HepG2 (cell line): ENCODE data around the gene MBTD1. TPM values are rescaled to one million over a fixed set of nuclear protein-coding genes. Genes with fewer than 3 reads are reported as not detected.

Experiments used
- ADNP ChIP-seq: sonication (generic); formaldehyde crosslinking; IDR thresholded peaks from 2 replicates; pipeline ENCODE4 v1.4.0; 2020; ENCODE audit warnings: missing genetic modification reagents
- ARHGAP35 ChIP-seq: sonication (generic); formaldehyde crosslinking; IDR thresholded peaks from 2 replicates; pipeline ENCODE4 v1.9.0; 2022; ENCODE audit warnings: mild to moderate bottlenecking, inconsistent platforms, moderate library complexity, missing genetic modification reagents, borderline replicate concordance
- BRF2 ChIP-seq: sonication (generic); formaldehyde crosslinking; IDR thresholded peaks from 2 replicates; pipeline ENCODE4 v1.8.1; 2022; ENCODE audit warnings: mild to moderate bottlenecking, missing genetic modification reagents
- CEBPG ChIP-seq: IDR thresholded peaks from 2 replicates; pipeline ENCODE4 v1.6.1; 2016
- CREM ChIP-seq, 2 experiments: sonication (generic) in 1 of 2; formaldehyde crosslinking in 1 of 2; IDR thresholded peaks; 2 replicates each; pipeline versions ENCODE4 v1.4.0 to v1.6.1; 2016 to 2020; ENCODE audit warnings: antibody characterized with exemption in 1 of 2, mild to moderate bottlenecking in 1 of 2, missing genetic modification reagents in 1 of 2
- EHMT2 ChIP-seq: fragments of 200-600 bp; sonication (generic); IDR thresholded peaks from 2 replicates; pipeline ENCODE4 v1.7.0; 2017; ENCODE audit warnings: antibody characterized with exemption, low read depth, low read length, borderline replicate concordance
- MAFK ChIP-seq, 2 experiments: IDR thresholded peaks in 1 of 2; conservative IDR thresholded peaks in 1 of 2; 2 replicates each; pipeline ENCODE4 v1.6.1; 2011; ENCODE audit warnings: improper control_type of control experiment in 2 of 2, low read length in 2 of 2
- MTA3 ChIP-seq: sonication (generic); formaldehyde crosslinking; IDR thresholded peaks from 2 replicates; pipeline ENCODE4 v1.4.0; 2020; ENCODE audit warnings: missing genetic modification reagents
- NKX3-1 ChIP-seq: sonication (generic); formaldehyde crosslinking; IDR thresholded peaks from 2 replicates; pipeline ENCODE4 v1.5.0; 2020; ENCODE audit warnings: missing genetic modification reagents
- RELA ChIP-seq: sonication (generic); formaldehyde crosslinking; IDR thresholded peaks from 2 replicates; pipeline ENCODE4 v1.4.0; 2020; ENCODE audit warnings: missing genetic modification reagents
- SAP130 ChIP-seq: IDR thresholded peaks from 2 replicates; pipeline ENCODE4 v1.6.1; 2016; ENCODE audit warnings: low read depth
- TEAD2 ChIP-seq: sonication (generic); formaldehyde crosslinking; IDR thresholded peaks from 2 replicates; pipeline ENCODE4 v1.9.0; 2021; ENCODE audit warnings: missing genetic modification reagents
- U2AF2 ChIP-seq: fragments of 200-400 bp; formaldehyde crosslinking; IDR thresholded peaks from 2 replicates; pipeline ENCODE4 v1.6.1; 2017; ENCODE audit warnings: low read depth, mild to moderate bottlenecking, low read length
- ZBTB3 ChIP-seq: sonication (generic); formaldehyde crosslinking; IDR thresholded peaks from 2 replicates; pipeline ENCODE4 v1.4.0; 2020; ENCODE audit warnings: low read depth, mild to moderate bottlenecking, moderate library complexity, missing genetic modification reagents, borderline replicate concordance
- ZFP36 ChIP-seq: fragments of 150-350 bp; IDR thresholded peaks from 2 replicates; pipeline ENCODE4 v1.6.1; 2018; ENCODE audit warnings: borderline replicate concordance, low read length, low read depth; ENCODE audit not compliant: partially characterized antibody
- ZNF10 ChIP-seq: sonication (generic); formaldehyde crosslinking; IDR thresholded peaks from 2 replicates; pipeline ENCODE4 v1.4.0; 2020; ENCODE audit warnings: mild to moderate bottlenecking, low read depth, missing genetic modification reagents, borderline replicate concordance
- ZNF264 ChIP-seq: sonication (generic); formaldehyde crosslinking; IDR thresholded peaks from 2 replicates; pipeline ENCODE4 v1.4.0; 2020; ENCODE audit warnings: missing genetic modification reagents
- ZNF552 ChIP-seq: sonication (generic); formaldehyde crosslinking; IDR thresholded peaks from 2 replicates; pipeline ENCODE4 v1.9.0; 2022; ENCODE audit warnings: missing genetic modification reagents, mild to moderate bottlenecking, borderline replicate concordance
- ZNF7 ChIP-seq: IDR thresholded peaks from 2 replicates; pipeline ENCODE4 v1.6.1; 2016; ENCODE audit warnings: missing biosample characterization, missing genetic modification reagents
- ZSCAN5A ChIP-seq: sonication (generic); formaldehyde crosslinking; IDR thresholded peaks from 2 replicates; pipeline ENCODE4 v1.8.0; 2022; ENCODE audit warnings: mild to moderate bottlenecking, missing genetic modification reagents, borderline replicate concordance
- polyA plus RNA-seq, 8 experiments: library from polyadenylated mRNA; depleted of rRNA in 3 of 8; stranded (reverse) in 7 of 8; unstranded in 1 of 8; fragments of >200 nt; fragmentation: Illumina TruSeq in 4 of 8; extraction: Trizol in 4 of 8; gene quantifications; 2 replicates each; pipeline versions ENCODE4 v1.2.1 to v1.2.3, GENCODE V29; 2011 to 2016; ENCODE audit warnings: low read depth in 4 of 8, missing spikeins in 1 of 8, mixed read lengths in 1 of 8; ENCODE audit not compliant: insufficient read depth in 1 of 8
- total RNA-seq, 5 experiments: library from RNA; depleted of rRNA; stranded (reverse); fragments of >200 nt; fragmentation: Illumina TruSeq; extraction: Trizol; gene quantifications; 2 replicates each; pipeline ENCODE4 v1.2.3, GENCODE V29; 2016; ENCODE audit warnings: low read depth in 1 of 5
- TF ChIP-seq, protein P1 (sequence below): sonication (generic); formaldehyde crosslinking; IDR thresholded peaks from 2 replicates; pipeline ENCODE4 v1.4.0; 2020; ENCODE audit warnings: missing genetic modification reagents
- TF ChIP-seq, protein P2 (sequence below): sonication (generic); formaldehyde crosslinking; IDR thresholded peaks from 2 replicates; pipeline ENCODE4 v1.4.0; 2020; ENCODE audit warnings: missing genetic modification reagents

Gene MBTD1
- total and polyA plus RNA-seq, 2 of the 13 experiments (the other 11 are each of a cell fraction or from before 2014, with no cell fraction given) = 20.9 TPM

DNA sequence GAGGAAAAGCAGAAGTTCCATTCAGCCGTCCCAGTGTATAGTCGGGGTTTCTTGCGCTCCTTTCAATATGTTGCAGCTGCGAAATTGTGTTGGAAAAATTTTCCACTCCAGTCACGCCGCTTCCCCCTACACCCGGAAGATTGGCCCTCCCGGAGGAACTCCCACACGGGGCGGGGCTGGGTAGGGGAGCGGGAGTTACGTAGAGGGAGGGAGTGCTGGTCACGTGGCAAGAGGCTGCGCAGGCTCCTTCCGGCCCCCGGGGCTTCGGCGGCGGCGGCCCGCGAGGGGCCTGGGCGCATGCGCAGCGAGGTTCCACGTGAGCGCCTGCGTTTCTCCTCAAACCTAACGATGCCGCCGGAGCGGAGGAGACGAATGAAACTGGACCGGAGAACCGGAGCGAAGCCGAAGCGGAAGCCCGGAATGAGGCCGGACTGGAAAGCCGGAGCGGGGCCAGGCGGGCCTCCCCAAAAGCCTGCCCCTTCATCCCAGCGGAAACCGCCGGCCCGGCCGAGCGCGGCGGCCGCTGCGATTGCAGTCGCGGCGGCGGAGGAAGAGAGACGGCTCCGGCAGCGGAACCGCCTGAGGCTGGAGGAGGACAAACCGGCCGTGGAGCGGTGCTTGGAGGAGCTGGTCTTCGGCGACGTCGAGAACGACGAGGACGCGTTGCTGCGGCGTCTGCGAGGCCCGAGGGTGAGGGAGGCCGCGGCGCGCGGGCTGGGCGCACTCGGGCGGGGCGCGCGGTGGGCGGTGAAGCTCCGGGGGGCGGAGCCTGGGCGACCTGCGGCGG lies 581 bp upstream of the MBTD1 start, which contains the start of gene UTP18 (continued):
- peak; percentile 88; the same call in 1 of the 2 replicates for TF ChIP-seq ZSCAN5A (CRISPR knock-in tag)
- TF ChIP-seq ADNP (CRISPR knock-in tag) = no peak
- peak; percentile 4; the same call in 1 of the 2 replicates for TF ChIP-seq ZNF7
- TF ChIP-seq BRF2 = peak; percentile 85
- TF ChIP-seq CREM (IDR thresholded peaks at IDR 0.05) = peak; percentile 87
- TF ChIP-seq CREM (CRISPR knock-in tag; IDR thresholded peaks at IDR 0.05) = no peak
- TF ChIP-seq ZNF552 (CRISPR knock-in tag) = peak; percentile 88
- TF ChIP-seq ZNF264 (CRISPR knock-in tag) = peak; percentile 44; the same call in 1 of the 2 replicates
- TF ChIP-seq, protein P1, sequence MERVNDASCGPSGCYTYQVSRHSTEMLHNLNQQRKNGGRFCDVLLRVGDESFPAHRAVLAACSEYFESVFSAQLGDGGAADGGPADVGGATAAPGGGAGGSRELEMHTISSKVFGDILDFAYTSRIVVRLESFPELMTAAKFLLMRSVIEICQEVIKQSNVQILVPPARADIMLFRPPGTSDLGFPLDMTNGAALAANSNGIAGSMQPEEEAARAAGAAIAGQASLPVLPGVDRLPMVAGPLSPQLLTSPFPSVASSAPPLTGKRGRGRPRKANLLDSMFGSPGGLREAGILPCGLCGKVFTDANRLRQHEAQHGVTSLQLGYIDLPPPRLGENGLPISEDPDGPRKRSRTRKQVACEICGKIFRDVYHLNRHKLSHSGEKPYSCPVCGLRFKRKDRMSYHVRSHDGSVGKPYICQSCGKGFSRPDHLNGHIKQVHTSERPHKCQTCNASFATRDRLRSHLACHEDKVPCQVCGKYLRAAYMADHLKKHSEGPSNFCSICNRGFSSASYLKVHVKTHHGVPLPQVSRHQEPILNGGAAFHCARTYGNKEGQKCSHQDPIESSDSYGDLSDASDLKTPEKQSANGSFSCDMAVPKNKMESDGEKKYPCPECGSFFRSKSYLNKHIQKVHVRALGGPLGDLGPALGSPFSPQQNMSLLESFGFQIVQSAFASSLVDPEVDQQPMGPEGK (CRISPR knock-in tag) = peak; percentile 73
- TF ChIP-seq RELA (CRISPR knock-in tag) = peak; percentile 76
- peak; percentile 88; the same call in 1 of the 2 replicates for TF ChIP-seq ZBTB3 (CRISPR knock-in tag)
- peak; percentile 87 for TF ChIP-seq SAP130 (CRISPR knock-in tag)
- peak; percentile 95 for TF ChIP-seq NKX3-1 (CRISPR knock-in tag)
- TF ChIP-seq, protein P2, sequence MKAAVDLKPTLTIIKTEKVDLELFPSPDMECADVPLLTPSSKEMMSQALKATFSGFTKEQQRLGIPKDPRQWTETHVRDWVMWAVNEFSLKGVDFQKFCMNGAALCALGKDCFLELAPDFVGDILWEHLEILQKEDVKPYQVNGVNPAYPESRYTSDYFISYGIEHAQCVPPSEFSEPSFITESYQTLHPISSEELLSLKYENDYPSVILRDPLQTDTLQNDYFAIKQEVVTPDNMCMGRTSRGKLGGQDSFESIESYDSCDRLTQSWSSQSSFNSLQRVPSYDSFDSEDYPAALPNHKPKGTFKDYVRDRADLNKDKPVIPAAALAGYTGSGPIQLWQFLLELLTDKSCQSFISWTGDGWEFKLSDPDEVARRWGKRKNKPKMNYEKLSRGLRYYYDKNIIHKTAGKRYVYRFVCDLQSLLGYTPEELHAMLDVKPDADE = peak; percentile 89; the same call in 1 of the 2 replicates
- no peak for TF ChIP-seq MAFK (conservative IDR thresholded peaks at IDR 0.05 in 1 of 2, IDR thresholded peaks at IDR 0.05 in 1 of 2; ENCODE audit: low read length in 2 of 2)
- peak; percentile 75; the same call in 1 of the 2 replicates for TF ChIP-seq ARHGAP35 (CRISPR knock-in tag)
- no peak for TF ChIP-seq EHMT2
- TF ChIP-seq MTA3 (CRISPR knock-in tag) = 0 out of 2 replicates have a peak, but pooled peaks have one; percentile 16
- TF ChIP-seq CEBPG (CRISPR knock-in tag) = no peak
- no peak for TF ChIP-seq ZFP36
- TF ChIP-seq TEAD2 (CRISPR knock-in tag) = peak; percentile 89; the same call in 1 of the 2 replicates
- TF ChIP-seq U2AF2 = 0 out of 2 replicates have a peak, but pooled peaks have one; percentile 74
- no peak for TF ChIP-seq ZNF10 (CRISPR knock-in tag)
